ENCODE measurements around the gene FBN2. TPM values are rescaled to one million over a fixed set of nuclear protein-coding genes. Genes with fewer than 3 reads are reported as not detected.

The FBN2 gene
- total and polyA plus RNA-seq, 9 donors, result 0.23 to 3.5 (median 1.0) TPM

DNA sequence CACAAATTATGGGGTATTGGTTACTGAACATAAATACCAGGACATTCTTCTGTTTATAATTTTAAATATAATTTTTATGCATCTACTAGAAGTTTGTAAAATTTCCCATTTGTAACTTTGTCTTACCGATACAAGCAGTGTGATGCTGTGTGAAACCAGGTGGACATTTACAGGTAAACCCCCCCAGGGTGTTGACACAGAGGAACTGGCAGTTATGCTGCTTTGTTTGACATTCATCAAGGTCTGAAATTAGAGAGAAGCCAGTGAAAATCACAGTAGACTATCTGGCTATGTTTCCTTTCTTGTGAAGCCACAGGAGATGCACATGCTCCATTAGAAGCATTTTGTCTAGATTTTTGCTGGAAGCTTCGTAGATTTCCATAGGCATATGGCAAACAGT lies 263.6 kb downstream of the FBN2 start:
- no peaks in the 10 kb centered on the region for H3K9me3 ChIP-seq
- intact Hi-C loops (cut with DNase I), result no loop called here
- H3K36me3 ChIP-seq, result no peaks in the 10 kb centered on the region
- DNase-seq, result no peak
- H3K4me3 ChIP-seq, result no peak overlapping the region
- no peak overlapping the region for H3K27ac ChIP-seq
- no peaks in the 10 kb centered on the region for H3K4me1 ChIP-seq (ENCODE audit: insufficient read depth)
- H3K27me3 ChIP-seq, result no peaks in the 10 kb centered on the region
- 96 to 99% (median 98%) methylated on average over 2 of the region's 2 CpGs for WGBS, 3 donors
- TF ChIP-seq EP300 (IDR thresholded peaks at IDR 0.05) (no peak), POLR2A (IDR thresholded peaks at IDR 0.05) (no peak)
- TF ChIP-seq, protein P1, sequence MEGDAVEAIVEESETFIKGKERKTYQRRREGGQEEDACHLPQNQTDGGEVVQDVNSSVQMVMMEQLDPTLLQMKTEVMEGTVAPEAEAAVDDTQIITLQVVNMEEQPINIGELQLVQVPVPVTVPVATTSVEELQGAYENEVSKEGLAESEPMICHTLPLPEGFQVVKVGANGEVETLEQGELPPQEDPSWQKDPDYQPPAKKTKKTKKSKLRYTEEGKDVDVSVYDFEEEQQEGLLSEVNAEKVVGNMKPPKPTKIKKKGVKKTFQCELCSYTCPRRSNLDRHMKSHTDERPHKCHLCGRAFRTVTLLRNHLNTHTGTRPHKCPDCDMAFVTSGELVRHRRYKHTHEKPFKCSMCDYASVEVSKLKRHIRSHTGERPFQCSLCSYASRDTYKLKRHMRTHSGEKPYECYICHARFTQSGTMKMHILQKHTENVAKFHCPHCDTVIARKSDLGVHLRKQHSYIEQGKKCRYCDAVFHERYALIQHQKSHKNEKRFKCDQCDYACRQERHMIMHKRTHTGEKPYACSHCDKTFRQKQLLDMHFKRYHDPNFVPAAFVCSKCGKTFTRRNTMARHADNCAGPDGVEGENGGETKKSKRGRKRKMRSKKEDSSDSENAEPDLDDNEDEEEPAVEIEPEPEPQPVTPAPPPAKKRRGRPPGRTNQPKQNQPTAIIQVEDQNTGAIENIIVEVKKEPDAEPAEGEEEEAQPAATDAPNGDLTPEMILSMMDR (IDR thresholded peaks at IDR 0.05), result no peak

DNA sequence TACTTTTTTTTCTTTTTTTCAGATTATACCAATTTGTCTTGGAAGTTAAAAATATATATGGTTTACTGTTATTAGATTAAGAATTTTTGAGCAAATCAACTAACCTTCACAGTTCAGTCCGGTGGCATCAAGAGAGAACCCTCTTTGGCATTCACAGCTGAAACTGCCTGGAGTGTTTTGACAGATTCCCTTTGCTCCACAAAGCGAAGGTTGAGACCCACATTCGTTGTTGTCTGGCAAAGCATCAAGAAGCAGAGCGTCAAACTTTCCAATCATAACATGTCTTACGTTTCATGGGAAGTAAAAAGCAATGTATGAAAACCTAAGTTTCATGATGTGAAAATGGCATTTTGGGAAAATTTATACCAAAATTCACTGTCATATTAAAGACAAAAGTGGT lies 264.3 kb downstream of the FBN2 start:
- no peak for DNase-seq
- Histone ChIP-seq H3K27me3 (no peaks in the 10 kb centered on the region), H3K4me1 (ENCODE audit: insufficient read depth) (no peaks in the 10 kb centered on the region), H3K27ac (no peak overlapping the region), H3K36me3 (no peaks in the 10 kb centered on the region), H3K4me3 (no peak overlapping the region), H3K9me3 (no peaks in the 10 kb centered on the region)
- TF ChIP-seq POLR2A (IDR thresholded peaks at IDR 0.05) (no peak), EP300 (IDR thresholded peaks at IDR 0.05) (no peak)
- TF ChIP-seq, protein P1 (IDR thresholded peaks at IDR 0.05), result no peak
- 84 to 88% (median 85%) methylated on average over 5 of the region's 5 CpGs for WGBS, 3 donors
- intact Hi-C loops (cut with DNase I), result no loop called here

DNA sequence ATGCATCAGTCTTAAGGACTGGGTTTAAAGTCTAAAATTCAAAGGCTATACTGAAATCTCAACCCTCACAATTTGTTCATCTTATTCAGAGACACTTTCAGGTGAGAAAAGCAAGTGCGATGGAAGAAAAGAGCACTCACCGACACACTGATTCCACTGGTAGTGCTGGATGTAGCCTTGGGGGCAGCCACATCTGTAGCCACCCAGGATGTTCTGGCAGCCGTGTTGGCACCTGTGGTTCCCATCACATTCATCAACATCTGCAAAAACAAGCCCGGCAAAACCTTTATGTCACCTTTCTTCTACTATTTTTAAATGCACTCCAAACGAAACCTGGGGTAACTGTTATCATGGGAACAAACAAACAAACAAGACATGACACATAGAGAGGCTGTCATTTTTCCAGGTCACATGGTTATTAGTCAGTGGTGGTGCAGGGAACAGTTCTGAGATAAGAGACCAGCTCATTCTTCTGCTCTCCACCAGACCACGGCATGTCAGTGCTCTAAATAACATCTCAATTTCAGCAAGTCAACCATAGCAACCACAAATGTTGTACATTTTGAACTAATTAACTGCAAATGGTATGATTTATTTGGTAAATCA lies 266.1 kb downstream of the FBN2 start:
- no peaks in the 10 kb centered on the region for H3K27me3 ChIP-seq
- intact Hi-C loops (cut with DNase I), result no loop called here
- H3K4me3 ChIP-seq, result no peak overlapping the region
- H3K36me3 ChIP-seq, result no peaks in the 10 kb centered on the region
- 75 to 83% (median 82%) methylated on average over 6 of the region's 6 CpGs for WGBS, 3 donors
- no peaks in the 10 kb centered on the region for H3K4me1 ChIP-seq (ENCODE audit: insufficient read depth)
- H3K9me3 ChIP-seq, result no peaks in the 10 kb centered on the region
- TF ChIP-seq EP300 (IDR thresholded peaks at IDR 0.05) (no peak), POLR2A (IDR thresholded peaks at IDR 0.05) (no peak)
- TF ChIP-seq, protein P1 (IDR thresholded peaks at IDR 0.05), result no peak
- H3K27ac ChIP-seq, result no peak overlapping the region
- no peak for DNase-seq

DNA sequence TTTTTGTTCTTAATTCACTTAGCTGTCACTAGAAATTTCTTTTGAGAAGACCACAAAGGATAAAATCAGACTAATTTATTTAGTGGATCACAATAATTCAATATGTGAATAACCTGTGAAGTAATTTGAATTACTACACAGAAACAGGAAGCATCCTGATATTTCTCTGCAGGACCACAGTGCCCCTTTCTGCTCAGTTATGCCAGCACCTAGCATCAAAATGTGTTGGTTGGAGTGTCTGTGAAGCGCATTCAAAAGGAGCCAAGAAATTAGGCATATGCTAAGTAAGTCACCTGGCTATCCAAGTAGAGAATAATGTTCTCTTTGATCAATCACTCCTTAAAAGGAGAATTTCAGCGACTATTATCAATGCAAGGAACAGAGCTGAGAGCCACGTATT lies 267.0 kb downstream of the FBN2 start:
- DNase-seq, result no peak
- H3K27me3 ChIP-seq, result no peaks in the 10 kb centered on the region
- no peaks in the 10 kb centered on the region for H3K4me1 ChIP-seq (ENCODE audit: insufficient read depth)
- H3K36me3 ChIP-seq, result no peaks in the 10 kb centered on the region
- no peak overlapping the region for H3K4me3 ChIP-seq
- H3K27ac ChIP-seq, result no peak overlapping the region
- H3K9me3 ChIP-seq, result no peaks in the 10 kb centered on the region
- 72 to 82% (median 81%) methylated on average over 3 of the region's 3 CpGs for WGBS, 3 donors
- no peak for TF ChIP-seq POLR2A (IDR thresholded peaks at IDR 0.05)
- no peak for TF ChIP-seq EP300 (IDR thresholded peaks at IDR 0.05)
- TF ChIP-seq, protein P1 (IDR thresholded peaks at IDR 0.05), result no peak
- intact Hi-C loops (cut with DNase I), result no loop called here
